ENCODE results near the gene SRR. TPM values are rescaled to one million over a fixed set of nuclear protein-coding genes. Genes with fewer than 3 reads are reported as not detected.
"Not testable (repeated sequence)": the region's sequence is repeated elsewhere in the genome, so short reads cannot be mapped to it uniquely, and the experiment has no call there.

The SRR gene
- total RNA-seq, 1 experiment from 2014 or later: 7.7 TPM

DNA sequence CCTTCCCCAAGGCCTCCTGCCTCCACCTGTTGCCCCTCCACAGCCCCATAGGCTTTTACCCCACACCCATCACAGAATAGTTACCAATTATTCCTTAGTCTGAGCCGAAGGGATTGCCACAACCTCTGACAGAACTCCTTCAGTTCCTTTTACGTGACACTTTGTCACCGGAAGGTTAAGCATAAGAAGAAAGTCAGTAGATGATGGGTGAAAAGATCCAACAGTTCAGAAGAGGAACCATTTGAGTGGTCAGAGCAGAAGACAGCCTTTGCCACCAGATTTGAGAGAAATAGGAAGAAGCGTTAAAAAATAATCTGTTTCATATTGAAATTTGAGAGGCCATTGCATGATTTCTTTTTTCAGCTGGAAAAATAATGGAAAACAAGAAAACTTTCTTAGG lies 1.2 kb downstream of the SRR start:
- BruUV-seq (replicated peaks): TSS peak; percentile 77
- TF ChIP-seq, protein P1, sequence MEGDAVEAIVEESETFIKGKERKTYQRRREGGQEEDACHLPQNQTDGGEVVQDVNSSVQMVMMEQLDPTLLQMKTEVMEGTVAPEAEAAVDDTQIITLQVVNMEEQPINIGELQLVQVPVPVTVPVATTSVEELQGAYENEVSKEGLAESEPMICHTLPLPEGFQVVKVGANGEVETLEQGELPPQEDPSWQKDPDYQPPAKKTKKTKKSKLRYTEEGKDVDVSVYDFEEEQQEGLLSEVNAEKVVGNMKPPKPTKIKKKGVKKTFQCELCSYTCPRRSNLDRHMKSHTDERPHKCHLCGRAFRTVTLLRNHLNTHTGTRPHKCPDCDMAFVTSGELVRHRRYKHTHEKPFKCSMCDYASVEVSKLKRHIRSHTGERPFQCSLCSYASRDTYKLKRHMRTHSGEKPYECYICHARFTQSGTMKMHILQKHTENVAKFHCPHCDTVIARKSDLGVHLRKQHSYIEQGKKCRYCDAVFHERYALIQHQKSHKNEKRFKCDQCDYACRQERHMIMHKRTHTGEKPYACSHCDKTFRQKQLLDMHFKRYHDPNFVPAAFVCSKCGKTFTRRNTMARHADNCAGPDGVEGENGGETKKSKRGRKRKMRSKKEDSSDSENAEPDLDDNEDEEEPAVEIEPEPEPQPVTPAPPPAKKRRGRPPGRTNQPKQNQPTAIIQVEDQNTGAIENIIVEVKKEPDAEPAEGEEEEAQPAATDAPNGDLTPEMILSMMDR (IDR thresholded peaks at IDR 0.05; ENCODE audit: unreplicated experiment): no peak
- ChIA-PET POLR2A (interaction anchor here (0.6 to 7.8 kb wide), 3 partner anchors 26 to 489 kb away, joined by 3 to 111 read pairs (median 12); partner anchors contain the start of genes SGSM2 and TSR1), CTCF (interaction anchor here (0.6 to 0.7 kb wide), 4 partner anchors 9 to 264 kb away, joined by 3 to 5 read pairs (median 4); no protein-coding TSS in a partner anchor)
- Mint-ChIP-seq H3K27ac (ENCODE audit: low read depth, unreplicated experiment) (no peak overlapping the region), H3K4me1 (ENCODE audit: insufficient read depth, unreplicated experiment) (peaks cover 16% of the 10 kb centered on the region), H3K36me3 (ENCODE audit: insufficient read depth, unreplicated experiment) (peaks cover 14% of the 10 kb centered on the region), H3K27me3 (ENCODE audit: insufficient read depth, unreplicated experiment) (no peaks in the 10 kb centered on the region), H3K4me3 (ENCODE audit: unreplicated experiment) (no peak overlapping the region), H3K9me3 (ENCODE audit: unreplicated experiment) (no peaks in the 10 kb centered on the region)
- DNase-seq (ENCODE audit: unreplicated experiment): no peak
- intact Hi-C loops (cut with micrococcal nuclease): no loop called here

DNA sequence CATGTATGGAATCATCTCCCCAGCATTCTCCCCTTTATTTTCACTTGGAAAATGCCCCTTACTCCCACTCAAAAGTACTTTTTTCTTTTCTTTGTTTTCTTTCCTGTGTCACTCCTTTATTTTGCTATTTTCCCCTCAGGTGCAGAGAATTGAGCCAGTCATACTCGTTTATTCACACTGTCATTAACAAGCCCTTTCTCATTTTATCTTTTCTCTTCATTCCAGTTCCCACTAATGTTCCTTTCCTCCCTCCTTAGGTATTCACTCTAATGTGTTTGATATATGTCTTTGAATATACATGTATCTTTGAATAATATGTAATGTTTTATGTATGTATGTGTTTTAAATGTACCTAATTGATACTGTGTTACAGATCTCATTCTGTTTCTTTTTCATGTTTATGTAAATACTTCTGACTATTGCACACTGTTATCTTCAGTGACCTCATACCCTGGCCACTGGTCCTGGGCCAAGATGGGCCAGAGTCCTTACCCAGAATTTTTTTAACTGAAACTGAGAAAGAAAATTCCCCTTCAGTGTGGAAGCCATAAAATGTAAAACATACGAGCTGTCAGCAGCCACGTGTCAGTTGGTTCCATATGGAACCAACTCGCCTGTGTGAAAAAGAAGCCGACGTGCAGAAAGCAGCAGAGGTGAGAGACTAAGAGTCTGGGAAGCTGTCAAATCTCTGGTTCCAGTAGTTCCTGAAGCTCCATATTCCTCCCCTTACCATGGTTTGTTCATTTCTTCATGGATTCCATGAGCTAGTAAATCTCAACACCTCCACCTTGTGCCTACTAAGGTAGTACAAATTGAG lies 5.8 kb downstream of the SRR start:
- intact Hi-C loops (cut with micrococcal nuclease): no loop called here
- H3K27ac Mint-ChIP-seq (ENCODE audit: low read depth, unreplicated experiment): peak overlapping the region; percentile 18
- H3K36me3 Mint-ChIP-seq (ENCODE audit: insufficient read depth, unreplicated experiment): peaks cover 20% of the 10 kb centered on the region
- H3K4me3 Mint-ChIP-seq (ENCODE audit: unreplicated experiment): no peak overlapping the region
- ChIA-PET POLR2A (interaction anchor here (1.0 kb wide), 1 partner anchor 26 kb away, joined by 6 read pairs; the partner anchor contains the start of gene TSR1), CTCF (interaction anchor here (0.6 kb wide), 2 partner anchors 262 to 539 kb away, joined by 3 read pairs; no protein-coding TSS in a partner anchor)
- BruUV-seq (replicated peaks): no TSS peak
- no peak for DNase-seq (ENCODE audit: unreplicated experiment)
- TF ChIP-seq, protein P1 (IDR thresholded peaks at IDR 0.05; ENCODE audit: unreplicated experiment): no peak
- H3K27me3 Mint-ChIP-seq (ENCODE audit: insufficient read depth, unreplicated experiment): no peaks in the 10 kb centered on the region
- no peaks in the 10 kb centered on the region for H3K9me3 Mint-ChIP-seq (ENCODE audit: unreplicated experiment)
- peaks cover 12% of the 10 kb centered on the region for H3K4me1 Mint-ChIP-seq (ENCODE audit: insufficient read depth, unreplicated experiment)

DNA sequence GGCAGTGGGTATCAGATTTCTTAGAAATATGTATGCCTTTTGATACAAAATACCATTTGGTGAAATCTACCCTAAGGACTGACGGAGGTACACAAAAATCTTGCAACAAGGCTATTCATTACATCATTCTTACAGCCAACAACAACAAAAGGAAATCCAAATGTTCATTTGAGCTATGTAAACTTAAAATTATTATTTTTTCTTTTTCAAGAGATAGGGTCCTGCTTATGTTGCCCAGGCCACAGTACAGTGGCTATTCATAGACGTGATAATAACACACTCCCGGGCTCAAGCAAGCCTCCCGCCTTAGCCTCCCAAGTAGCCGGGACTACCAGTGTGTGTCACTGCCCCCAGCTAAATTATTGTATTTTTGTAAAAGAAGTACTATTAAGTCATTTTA lies 9.0 kb downstream of the SRR start:
- ChIA-PET POLR2A (interaction anchor here (0.6 to 0.8 kb wide), 2 partner anchors 22 to 533 kb away, joined by 4 read pairs; no protein-coding TSS in a partner anchor), CTCF (no interaction called here)
- peaks cover 16% of the 10 kb centered on the region for H3K36me3 Mint-ChIP-seq (ENCODE audit: insufficient read depth, unreplicated experiment)
- intact Hi-C loops (cut with micrococcal nuclease): no loop called here
- H3K27ac Mint-ChIP-seq (ENCODE audit: low read depth, unreplicated experiment): no peak overlapping the region
- peaks cover 6% of the 10 kb centered on the region for H3K4me1 Mint-ChIP-seq (ENCODE audit: insufficient read depth, unreplicated experiment)
- no peaks in the 10 kb centered on the region for H3K27me3 Mint-ChIP-seq (ENCODE audit: insufficient read depth, unreplicated experiment)
- no TSS peak for BruUV-seq (replicated peaks)
- H3K4me3 Mint-ChIP-seq (ENCODE audit: unreplicated experiment): no peak overlapping the region
- H3K9me3 Mint-ChIP-seq (ENCODE audit: unreplicated experiment): no peaks in the 10 kb centered on the region
- TF ChIP-seq, protein P1 (IDR thresholded peaks at IDR 0.05; ENCODE audit: unreplicated experiment): no peak
- no peak for DNase-seq (ENCODE audit: unreplicated experiment)

DNA sequence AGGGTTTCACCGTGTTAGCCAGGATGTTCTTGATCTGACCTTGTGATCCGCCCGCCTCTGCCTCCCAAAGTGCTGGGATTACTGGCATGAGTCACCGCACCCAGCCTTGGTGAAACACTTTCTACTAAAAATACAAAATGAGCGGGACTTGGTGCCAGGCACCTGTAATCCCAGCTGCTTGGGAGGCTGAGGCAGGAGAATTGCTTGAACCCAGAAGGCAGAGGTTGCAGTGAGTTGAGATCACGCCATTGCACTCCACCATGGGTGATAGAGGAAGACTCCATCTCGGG lies 13.1 kb downstream of the SRR start:
- H3K9me3 Mint-ChIP-seq (ENCODE audit: unreplicated experiment); H3K4me1 Mint-ChIP-seq (ENCODE audit: insufficient read depth, unreplicated experiment); H3K36me3 Mint-ChIP-seq (ENCODE audit: insufficient read depth, unreplicated experiment); H3K27me3 Mint-ChIP-seq (ENCODE audit: insufficient read depth, unreplicated experiment); intact Hi-C loops (cut with micrococcal nuclease); H3K27ac Mint-ChIP-seq (ENCODE audit: low read depth, unreplicated experiment); BruUV-seq (replicated peaks); CTCF ChIA-PET; H3K4me3 Mint-ChIP-seq (ENCODE audit: unreplicated experiment): not testable (repeated sequence)
- DNase-seq (ENCODE audit: unreplicated experiment): peak; percentile 62
- POLR2A ChIA-PET: interaction anchor here (0.6 to 1.8 kb wide), 6 partner anchors 13 to 73 kb away, joined by 3 to 9 read pairs (median 4); partner anchors contain the start of genes SGSM2, SMG6, SRR and TSR1
